GM23338 (cell line): Measurements from ENCODE around the gene UNC5A.

Experiments
- CREB1 ChIP-seq: fragments of 250-450 bp; sonication (Bioruptor Pico); IDR thresholded peaks from 2 replicates; pipeline ENCODE4 v1.5.0; 2020; ENCODE audit warnings: low read depth, mild to moderate bottlenecking, moderate library complexity
- EZH2 ChIP-seq: fragments of 200-600 bp; sonication (generic); IDR thresholded peaks from one replicate; pipeline ENCODE4 v1.8.0; 2017; ENCODE audit warnings: antibody characterized with exemption, mild to moderate bottlenecking, low read depth; ENCODE audit not compliant: unreplicated experiment
- EZH2phosphoT487 ChIP-seq: fragments of 200-600 bp; sonication (generic); IDR thresholded peaks from one replicate; pipeline ENCODE4 v1.8.1; 2018; ENCODE audit warnings: antibody characterized with exemption; ENCODE audit not compliant: unreplicated experiment
- JUNB ChIP-seq: IDR thresholded peaks from one replicate; pipeline ENCODE4 v1.6.1; 2016; ENCODE audit warnings: antibody characterized with exemption; ENCODE audit not compliant: unreplicated experiment
- NANOG ChIP-seq: IDR thresholded peaks from 2 replicates; pipeline ENCODE4 v1.6.1; 2016; ENCODE audit warnings: antibody characterized with exemption, borderline replicate concordance
- POLR2AphosphoS5 ChIP-seq: IDR thresholded peaks from 2 replicates; pipeline ENCODE4 v1.6.1; 2016; ENCODE audit warnings: antibody characterized with exemption, low read depth
- STAT1 ChIP-seq: IDR thresholded peaks from one replicate; pipeline ENCODE4 v1.6.1; 2016; ENCODE audit warnings: antibody characterized with exemption; ENCODE audit not compliant: unreplicated experiment
- ZNF114 ChIP-seq: fragments of 250-450 bp; sonication (Bioruptor Pico); IDR thresholded peaks from 2 replicates; pipeline ENCODE4 v1.5.0; 2020; ENCODE audit warnings: mild to moderate bottlenecking, moderate library complexity
- TF ChIP-seq, protein P1 (sequence below), 2 experiments: fragments of 200-600 bp in 1 of 2; sonication (generic) in 1 of 2; conservative IDR thresholded peaks; 2 replicates each; pipeline versions ENCODE4 v1.5.1 to v1.6.1; 2016 to 2017; ENCODE audit warnings: antibody characterized with exemption in 2 of 2, low read depth in 2 of 2, mild to moderate bottlenecking in 2 of 2, moderate library complexity in 1 of 2
- TF ChIP-seq, protein P2 (sequence below): IDR thresholded peaks from one replicate; pipeline ENCODE4 v1.6.1; 2018; ENCODE audit warnings: antibody characterized with exemption; ENCODE audit not compliant: unreplicated experiment
- TF ChIP-seq, protein P3 (sequence below): fragments of 250-450 bp; sonication (Bioruptor Pico); IDR thresholded peaks from 2 replicates; pipeline ENCODE4 v1.5.0; 2020; ENCODE audit warnings: mild to moderate bottlenecking, moderate library complexity
- TF ChIP-seq, protein P4 (sequence below): IDR thresholded peaks from 2 replicates; pipeline ENCODE4 v1.6.1; 2016; ENCODE audit warnings: antibody characterized with exemption

DNA sequence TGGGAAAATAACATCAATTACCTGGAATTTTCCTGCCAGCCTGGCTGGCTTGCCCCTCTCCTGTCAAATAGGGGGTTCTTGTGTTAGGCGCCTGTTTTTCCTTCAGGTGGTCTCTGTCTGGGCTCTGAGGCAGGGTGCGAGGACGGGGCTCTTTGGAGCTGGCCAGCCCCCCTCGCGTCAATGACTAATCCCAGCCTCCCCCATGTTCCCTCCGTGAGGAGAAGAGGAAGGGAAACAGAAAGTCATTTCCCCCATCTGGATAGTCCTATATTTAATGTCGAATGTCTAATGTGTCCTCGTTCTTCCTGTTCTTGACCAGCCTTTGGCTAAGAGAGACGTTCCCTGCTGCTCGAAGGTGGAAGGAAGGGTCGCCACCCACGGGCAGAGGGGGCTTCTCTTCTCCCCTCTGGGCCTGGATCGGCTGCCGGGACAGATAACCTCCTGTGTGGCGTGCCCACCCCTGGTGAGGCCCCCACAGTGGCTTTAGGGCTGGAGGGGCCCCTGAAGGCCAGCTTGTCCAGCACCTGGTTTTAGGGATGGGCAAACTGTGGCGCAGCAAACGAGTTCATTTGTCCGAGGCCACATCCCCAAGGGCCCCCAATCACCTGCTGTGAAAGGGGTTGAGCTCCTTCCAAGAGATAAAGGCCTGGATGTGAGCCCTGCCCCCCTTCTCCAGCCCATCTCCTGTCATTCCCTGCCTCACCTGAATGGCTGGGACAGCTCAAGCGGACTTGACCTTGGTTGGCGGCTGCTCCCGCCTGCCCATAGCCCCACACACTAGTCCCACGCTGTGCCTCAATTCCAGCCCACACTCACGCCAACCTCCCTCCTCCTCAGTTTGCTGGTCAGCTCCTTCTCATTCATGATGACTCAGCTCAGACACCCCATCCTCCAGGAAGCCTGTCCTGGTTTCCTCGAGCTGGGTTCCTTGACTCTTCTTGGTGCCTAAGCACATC is 35.9 kb upstream of the UNC5A start:
- TF ChIP-seq, protein P1, sequence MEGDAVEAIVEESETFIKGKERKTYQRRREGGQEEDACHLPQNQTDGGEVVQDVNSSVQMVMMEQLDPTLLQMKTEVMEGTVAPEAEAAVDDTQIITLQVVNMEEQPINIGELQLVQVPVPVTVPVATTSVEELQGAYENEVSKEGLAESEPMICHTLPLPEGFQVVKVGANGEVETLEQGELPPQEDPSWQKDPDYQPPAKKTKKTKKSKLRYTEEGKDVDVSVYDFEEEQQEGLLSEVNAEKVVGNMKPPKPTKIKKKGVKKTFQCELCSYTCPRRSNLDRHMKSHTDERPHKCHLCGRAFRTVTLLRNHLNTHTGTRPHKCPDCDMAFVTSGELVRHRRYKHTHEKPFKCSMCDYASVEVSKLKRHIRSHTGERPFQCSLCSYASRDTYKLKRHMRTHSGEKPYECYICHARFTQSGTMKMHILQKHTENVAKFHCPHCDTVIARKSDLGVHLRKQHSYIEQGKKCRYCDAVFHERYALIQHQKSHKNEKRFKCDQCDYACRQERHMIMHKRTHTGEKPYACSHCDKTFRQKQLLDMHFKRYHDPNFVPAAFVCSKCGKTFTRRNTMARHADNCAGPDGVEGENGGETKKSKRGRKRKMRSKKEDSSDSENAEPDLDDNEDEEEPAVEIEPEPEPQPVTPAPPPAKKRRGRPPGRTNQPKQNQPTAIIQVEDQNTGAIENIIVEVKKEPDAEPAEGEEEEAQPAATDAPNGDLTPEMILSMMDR (conservative IDR thresholded peaks at IDR 0.05; ENCODE audit: low read depth in 2 of 2): no peak
- TF ChIP-seq EZH2 (no peak), ZNF114 (CRISPR knock-in tag) (no peak), POLR2AphosphoS5 (no peak), EZH2phosphoT487 (no peak), CREB1 (CRISPR knock-in tag) (no peak), JUNB (no peak), STAT1 (no peak), NANOG (no peak)
- TF ChIP-seq, protein P2, sequence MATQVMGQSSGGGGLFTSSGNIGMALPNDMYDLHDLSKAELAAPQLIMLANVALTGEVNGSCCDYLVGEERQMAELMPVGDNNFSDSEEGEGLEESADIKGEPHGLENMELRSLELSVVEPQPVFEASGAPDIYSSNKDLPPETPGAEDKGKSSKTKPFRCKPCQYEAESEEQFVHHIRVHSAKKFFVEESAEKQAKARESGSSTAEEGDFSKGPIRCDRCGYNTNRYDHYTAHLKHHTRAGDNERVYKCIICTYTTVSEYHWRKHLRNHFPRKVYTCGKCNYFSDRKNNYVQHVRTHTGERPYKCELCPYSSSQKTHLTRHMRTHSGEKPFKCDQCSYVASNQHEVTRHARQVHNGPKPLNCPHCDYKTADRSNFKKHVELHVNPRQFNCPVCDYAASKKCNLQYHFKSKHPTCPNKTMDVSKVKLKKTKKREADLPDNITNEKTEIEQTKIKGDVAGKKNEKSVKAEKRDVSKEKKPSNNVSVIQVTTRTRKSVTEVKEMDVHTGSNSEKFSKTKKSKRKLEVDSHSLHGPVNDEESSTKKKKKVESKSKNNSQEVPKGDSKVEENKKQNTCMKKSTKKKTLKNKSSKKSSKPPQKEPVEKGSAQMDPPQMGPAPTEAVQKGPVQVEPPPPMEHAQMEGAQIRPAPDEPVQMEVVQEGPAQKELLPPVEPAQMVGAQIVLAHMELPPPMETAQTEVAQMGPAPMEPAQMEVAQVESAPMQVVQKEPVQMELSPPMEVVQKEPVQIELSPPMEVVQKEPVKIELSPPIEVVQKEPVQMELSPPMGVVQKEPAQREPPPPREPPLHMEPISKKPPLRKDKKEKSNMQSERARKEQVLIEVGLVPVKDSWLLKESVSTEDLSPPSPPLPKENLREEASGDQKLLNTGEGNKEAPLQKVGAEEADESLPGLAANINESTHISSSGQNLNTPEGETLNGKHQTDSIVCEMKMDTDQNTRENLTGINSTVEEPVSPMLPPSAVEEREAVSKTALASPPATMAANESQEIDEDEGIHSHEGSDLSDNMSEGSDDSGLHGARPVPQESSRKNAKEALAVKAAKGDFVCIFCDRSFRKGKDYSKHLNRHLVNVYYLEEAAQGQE: no peak
- TF ChIP-seq, protein P3, sequence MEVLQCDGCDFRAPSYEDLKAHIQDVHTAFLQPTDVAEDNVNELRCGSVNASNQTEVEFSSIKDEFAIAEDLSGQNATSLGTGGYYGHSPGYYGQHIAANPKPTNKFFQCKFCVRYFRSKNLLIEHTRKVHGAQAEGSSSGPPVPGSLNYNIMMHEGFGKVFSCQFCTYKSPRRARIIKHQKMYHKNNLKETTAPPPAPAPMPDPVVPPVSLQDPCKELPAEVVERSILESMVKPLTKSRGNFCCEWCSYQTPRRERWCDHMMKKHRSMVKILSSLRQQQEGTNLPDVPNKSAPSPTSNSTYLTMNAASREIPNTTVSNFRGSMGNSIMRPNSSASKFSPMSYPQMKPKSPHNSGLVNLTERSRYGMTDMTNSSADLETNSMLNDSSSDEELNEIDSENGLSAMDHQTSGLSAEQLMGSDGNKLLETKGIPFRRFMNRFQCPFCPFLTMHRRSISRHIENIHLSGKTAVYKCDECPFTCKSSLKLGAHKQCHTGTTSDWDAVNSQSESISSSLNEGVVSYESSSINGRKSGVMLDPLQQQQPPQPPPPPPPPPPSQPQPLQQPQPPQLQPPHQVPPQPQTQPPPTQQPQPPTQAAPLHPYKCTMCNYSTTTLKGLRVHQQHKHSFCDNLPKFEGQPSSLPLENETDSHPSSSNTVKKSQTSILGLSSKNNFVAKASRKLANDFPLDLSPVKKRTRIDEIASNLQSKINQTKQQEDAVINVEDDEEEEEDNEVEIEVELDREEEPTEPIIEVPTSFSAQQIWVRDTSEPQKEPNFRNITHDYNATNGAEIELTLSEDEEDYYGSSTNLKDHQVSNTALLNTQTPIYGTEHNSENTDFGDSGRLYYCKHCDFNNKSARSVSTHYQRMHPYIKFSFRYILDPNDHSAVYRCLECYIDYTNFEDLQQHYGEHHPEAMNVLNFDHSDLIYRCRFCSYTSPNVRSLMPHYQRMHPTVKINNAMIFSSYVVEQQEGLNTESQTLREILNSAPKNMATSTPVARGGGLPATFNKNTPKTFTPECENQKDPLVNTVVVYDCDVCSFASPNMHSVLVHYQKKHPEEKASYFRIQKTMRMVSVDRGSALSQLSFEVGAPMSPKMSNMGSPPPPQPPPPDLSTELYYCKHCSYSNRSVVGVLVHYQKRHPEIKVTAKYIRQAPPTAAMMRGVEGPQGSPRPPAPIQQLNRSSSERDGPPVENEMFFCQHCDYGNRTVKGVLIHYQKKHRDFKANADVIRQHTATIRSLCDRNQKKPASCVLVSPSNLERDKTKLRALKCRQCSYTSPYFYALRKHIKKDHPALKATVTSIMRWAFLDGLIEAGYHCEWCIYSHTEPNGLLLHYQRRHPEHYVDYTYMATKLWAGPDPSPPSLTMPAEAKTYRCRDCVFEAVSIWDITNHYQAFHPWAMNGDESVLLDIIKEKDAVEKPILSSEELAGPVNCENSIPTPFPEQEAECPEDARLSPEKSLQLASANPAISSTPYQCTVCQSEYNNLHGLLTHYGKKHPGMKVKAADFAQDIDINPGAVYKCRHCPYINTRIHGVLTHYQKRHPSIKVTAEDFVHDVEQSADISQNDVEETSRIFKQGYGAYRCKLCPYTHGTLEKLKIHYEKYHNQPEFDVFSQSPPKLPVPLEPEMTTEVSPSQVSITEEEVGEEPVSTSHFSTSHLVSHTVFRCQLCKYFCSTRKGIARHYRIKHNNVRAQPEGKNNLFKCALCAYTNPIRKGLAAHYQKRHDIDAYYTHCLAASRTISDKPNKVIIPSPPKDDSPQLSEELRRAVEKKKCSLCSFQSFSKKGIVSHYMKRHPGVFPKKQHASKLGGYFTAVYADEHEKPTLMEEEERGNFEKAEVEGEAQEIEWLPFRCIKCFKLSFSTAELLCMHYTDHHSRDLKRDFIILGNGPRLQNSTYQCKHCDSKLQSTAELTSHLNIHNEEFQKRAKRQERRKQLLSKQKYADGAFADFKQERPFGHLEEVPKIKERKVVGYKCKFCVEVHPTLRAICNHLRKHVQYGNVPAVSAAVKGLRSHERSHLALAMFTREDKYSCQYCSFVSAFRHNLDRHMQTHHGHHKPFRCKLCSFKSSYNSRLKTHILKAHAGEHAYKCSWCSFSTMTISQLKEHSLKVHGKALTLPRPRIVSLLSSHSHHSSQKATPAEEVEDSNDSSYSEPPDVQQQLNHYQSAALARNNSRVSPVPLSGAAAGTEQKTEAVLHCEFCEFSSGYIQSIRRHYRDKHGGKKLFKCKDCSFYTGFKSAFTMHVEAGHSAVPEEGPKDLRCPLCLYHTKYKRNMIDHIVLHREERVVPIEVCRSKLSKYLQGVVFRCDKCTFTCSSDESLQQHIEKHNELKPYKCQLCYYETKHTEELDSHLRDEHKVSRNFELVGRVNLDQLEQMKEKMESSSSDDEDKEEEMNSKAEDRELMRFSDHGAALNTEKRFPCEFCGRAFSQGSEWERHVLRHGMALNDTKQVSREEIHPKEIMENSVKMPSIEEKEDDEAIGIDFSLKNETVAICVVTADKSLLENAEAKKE (CRISPR knock-in tag): no peak
- TF ChIP-seq, protein P4, sequence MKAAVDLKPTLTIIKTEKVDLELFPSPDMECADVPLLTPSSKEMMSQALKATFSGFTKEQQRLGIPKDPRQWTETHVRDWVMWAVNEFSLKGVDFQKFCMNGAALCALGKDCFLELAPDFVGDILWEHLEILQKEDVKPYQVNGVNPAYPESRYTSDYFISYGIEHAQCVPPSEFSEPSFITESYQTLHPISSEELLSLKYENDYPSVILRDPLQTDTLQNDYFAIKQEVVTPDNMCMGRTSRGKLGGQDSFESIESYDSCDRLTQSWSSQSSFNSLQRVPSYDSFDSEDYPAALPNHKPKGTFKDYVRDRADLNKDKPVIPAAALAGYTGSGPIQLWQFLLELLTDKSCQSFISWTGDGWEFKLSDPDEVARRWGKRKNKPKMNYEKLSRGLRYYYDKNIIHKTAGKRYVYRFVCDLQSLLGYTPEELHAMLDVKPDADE: no peak
